IMR-90 (cell line): ENCODE data around the gene CAPN5. TPM values are rescaled to one million over a fixed set of nuclear protein-coding genes. Genes with fewer than 3 reads are reported as not detected.

ENCODE experiments used
- ATAC-seq: fragments of 200-7000 bp; cut with Tn5 transposase; 2 replicates; pipeline ENCODE4 v1.9.1; 2020; ENCODE audit warnings: low read depth, mild to moderate bottlenecking, moderate library complexity
- BruUV-seq: library from RNA; stranded (reverse); fragments of 400-500 nt; replicated peaks from 2 replicates; lab custom pipeline; 2021; lab: Mats Ljungman, UMichigan
- CTCF ChIA-PET: fragments of 300-600 bp; formaldehyde crosslinking; extraction: SDS; loops from one replicate; lab custom pipeline; 2021; ENCODE audit warnings: antibody characterized with exemption; lab: Yijun Ruan, JAX
- POLR2A ChIA-PET: fragments of 300-600 bp; sonication (Branson Sonifier 250); formaldehyde crosslinking; loops from one replicate; lab custom pipeline; 2022; ENCODE audit warnings: antibody characterized with exemption; ENCODE audit not compliant: unreplicated experiment; lab: Charles Lee
- DNase-seq: peaks from one replicate; pipeline ENCODE4 v3.0.0; 2013
- H2AFZ ChIP-seq: replicated peaks from 2 replicates; pipeline ENCODE3; 2013; ENCODE audit warnings: low read length, mild to moderate bottlenecking; ENCODE audit not compliant: poor library complexity
- H2AK5ac ChIP-seq: 2 replicates; pipeline ENCODE4 v1.6.1; 2013; ENCODE audit warnings: low read depth, low read length, inconsistent platforms
- H2AK9ac ChIP-seq: replicated peaks from 2 replicates; pipeline ENCODE3; 2013; ENCODE audit warnings: mild to moderate bottlenecking, low read depth, low read length, moderate library complexity; ENCODE audit not compliant: poor library complexity
- H2BK120ac ChIP-seq: 2 replicates; pipeline ENCODE4 v1.6.1; 2013; ENCODE audit warnings: low read depth, low read length, inconsistent platforms
- H2BK15ac ChIP-seq: 3 replicates; pipeline ENCODE4 v1.6.1; 2013; ENCODE audit warnings: low read depth, low read length, inconsistent platforms
- H2BK20ac ChIP-seq: 2 replicates; pipeline ENCODE4 v1.6.1; 2013; ENCODE audit warnings: low read depth, mild to moderate bottlenecking, inconsistent platforms, low read length, moderate library complexity
- H2BK5ac ChIP-seq: 2 replicates; pipeline ENCODE4 v1.6.1; 2013; ENCODE audit warnings: mild to moderate bottlenecking, low read depth, low read length, inconsistent platforms; ENCODE audit not compliant: poor library complexity, severe bottlenecking
- H3K14ac ChIP-seq: replicated peaks from 2 replicates; pipeline ENCODE4 v1.6.1; 2013; ENCODE audit warnings: low read depth, low read length, inconsistent platforms
- H3K18ac ChIP-seq: 2 replicates; pipeline ENCODE4 v1.6.1; 2013; ENCODE audit warnings: low read depth, low read length, control low read depth
- H3K23ac ChIP-seq: 2 replicates; pipeline ENCODE4 v1.6.1; 2013; ENCODE audit warnings: low read depth, low read length, inconsistent platforms
- H3K27ac ChIP-seq: 2 replicates; pipeline ENCODE4 v1.5.1; 2013; ENCODE audit warnings: mild to moderate bottlenecking, control low read depth, low read length; ENCODE audit not compliant: insufficient read depth
- H3K27me3 ChIP-seq: 2 replicates; pipeline ENCODE4 v1.6.1; 2013; ENCODE audit warnings: low read length; ENCODE audit not compliant: control insufficient read depth, insufficient read depth
- H3K36me3 ChIP-seq: 2 replicates; pipeline ENCODE4 v1.6.1; 2013; ENCODE audit warnings: low read length, mixed read lengths; ENCODE audit not compliant: control insufficient read depth, insufficient read depth
- H3K4ac ChIP-seq: 2 replicates; pipeline ENCODE4 v1.6.1; 2013; ENCODE audit warnings: low read depth, low read length, inconsistent platforms
- H3K4me1 ChIP-seq: 2 replicates; pipeline ENCODE4 v1.6.1; 2013; ENCODE audit warnings: low read length, mixed read lengths; ENCODE audit not compliant: control insufficient read depth, insufficient read depth
- H3K4me2 ChIP-seq: 2 replicates; pipeline ENCODE4 v1.6.1; 2013; ENCODE audit warnings: low read depth, mild to moderate bottlenecking, control low read depth, low read length, moderate library complexity
- H3K4me3 ChIP-seq: 2 replicates; pipeline ENCODE4 v1.5.1; 2013; ENCODE audit warnings: low read depth, mild to moderate bottlenecking, control low read depth, low read length, moderate library complexity; ENCODE audit not compliant: insufficient read depth
- H3K56ac ChIP-seq: 2 replicates; pipeline ENCODE4 v1.6.1; 2013; ENCODE audit warnings: low read length, inconsistent platforms; ENCODE audit not compliant: insufficient read depth; ENCODE audit errors: extremely low read depth
- H3K79me1 ChIP-seq, 2 experiments: 2 replicates each; pipeline ENCODE4 v1.6.1; 2013; ENCODE audit warnings: low read length in 2 of 2, inconsistent platforms in 1 of 2, low read depth in 1 of 2
- H3K9ac ChIP-seq: 2 replicates; pipeline ENCODE4 v1.6.1; 2013; ENCODE audit warnings: low read depth, low read length, control low read depth
- H3K9me1 ChIP-seq: 2 replicates; pipeline ENCODE4 v1.6.1; 2013; ENCODE audit warnings: low read length, inconsistent platforms; ENCODE audit not compliant: insufficient read depth
- H3K9me3 ChIP-seq: 2 replicates; pipeline ENCODE4 v1.6.1; 2013; ENCODE audit warnings: low read length; ENCODE audit not compliant: control insufficient read depth, insufficient read depth
- H4K20me1 ChIP-seq: 2 replicates; pipeline ENCODE4 v1.6.1; 2013; ENCODE audit warnings: low read length, inconsistent platforms; ENCODE audit not compliant: insufficient read depth
- H4K5ac ChIP-seq: 2 replicates; pipeline ENCODE4 v1.6.1; 2013; ENCODE audit warnings: mild to moderate bottlenecking, low read depth, low read length, control low read depth
- H4K8ac ChIP-seq, 2 experiments: 2 replicates each; pipeline ENCODE4 v1.6.1; 2013; ENCODE audit warnings: low read depth in 2 of 2, low read length in 2 of 2, control low read depth in 1 of 2, inconsistent platforms in 1 of 2
- H4K91ac ChIP-seq: 2 replicates; pipeline ENCODE4 v1.6.1; 2013; ENCODE audit warnings: low read depth, low read length, inconsistent platforms; ENCODE audit not compliant: insufficient read depth
- CEBPB ChIP-seq: IDR thresholded peaks from 2 replicates; pipeline ENCODE4 v1.6.1; 2012; ENCODE audit warnings: low read depth, low read length, improper control_type of control experiment
- CHD1 ChIP-seq: IDR thresholded peaks from 2 replicates; pipeline ENCODE4 v1.6.1; 2012; ENCODE audit warnings: low read depth, low read length, improper control_type of control experiment
- CTCF ChIP-seq: conservative IDR thresholded peaks from 2 replicates; pipeline ENCODE4 v1.5.1; 2012; ENCODE audit warnings: mild to moderate bottlenecking, low read depth, low read length, improper control_type of control experiment
- ELK1 ChIP-seq: fragments of 150-350 bp; IDR thresholded peaks from 2 replicates; pipeline ENCODE4 v1.6.1; 2016; ENCODE audit warnings: low read depth, mild to moderate bottlenecking, low read length, moderate library complexity, borderline replicate concordance
- FOS ChIP-seq: fragments of 150-350 bp; IDR thresholded peaks from 2 replicates; pipeline ENCODE4 v1.6.1; 2016; ENCODE audit warnings: low read depth, low read length
- MAFK ChIP-seq: IDR thresholded peaks from 2 replicates; pipeline ENCODE4 v1.6.1; 2012; ENCODE audit warnings: low read depth, low read length, improper control_type of control experiment
- MAZ ChIP-seq: IDR thresholded peaks from 2 replicates; pipeline ENCODE4 v1.6.1; 2012; ENCODE audit warnings: low read depth, mild to moderate bottlenecking, low read length, improper control_type of control experiment, moderate library complexity, borderline replicate concordance
- MXI1 ChIP-seq: IDR thresholded peaks from 2 replicates; pipeline ENCODE4 v1.6.1; 2012; ENCODE audit warnings: low read depth, mild to moderate bottlenecking, low read length, moderate library complexity, borderline replicate concordance
- NFE2L2 ChIP-seq: fragments of 150-350 bp; IDR thresholded peaks from 2 replicates; pipeline ENCODE4 v1.6.1; 2016; ENCODE audit warnings: low read depth, mild to moderate bottlenecking, low read length
- POLR2A ChIP-seq: IDR thresholded peaks from 2 replicates; pipeline ENCODE4 v1.6.1; 2012; ENCODE audit warnings: mild to moderate bottlenecking, low read depth, low read length
- RAD21 ChIP-seq: IDR thresholded peaks from 2 replicates; pipeline ENCODE4 v1.6.1; 2012; ENCODE audit warnings: low read length, improper control_type of control experiment
- RCOR1 ChIP-seq: IDR thresholded peaks from 2 replicates; pipeline ENCODE4 v1.6.1; 2012; ENCODE audit warnings: mild to moderate bottlenecking, low read length, improper control_type of control experiment; ENCODE audit not compliant: insufficient replicate concordance
- RFX5 ChIP-seq: IDR thresholded peaks from 2 replicates; pipeline ENCODE4 v1.8.0; 2012; ENCODE audit warnings: low read depth, mild to moderate bottlenecking, low read length, moderate library complexity
- SMC3 ChIP-seq: fragments of 150-350 bp; IDR thresholded peaks from 2 replicates; pipeline ENCODE4 v1.6.1; 2016; ENCODE audit warnings: low read depth, mild to moderate bottlenecking, antibody characterized with exemption, low read length, moderate library complexity
- USF2 ChIP-seq: fragments of 150-350 bp; IDR thresholded peaks from 2 replicates; pipeline ENCODE4 v1.6.1; 2017; ENCODE audit warnings: mild to moderate bottlenecking, antibody characterized with exemption, low read length, low read depth
- WGBS, 2 experiments: methylation state at CpG; one replicate each; pipeline versions ENCODE4 v1.1.5 to v1.1.7; 2013; ENCODE audit warnings: missing lambda C conversion rate in 2 of 2; ENCODE audit not compliant: insufficient read length in 1 of 2; ENCODE audit errors: extremely low coverage in 2 of 2; 5-methylcytosine and 5-hydroxymethylcytosine counted together
- dilution Hi-C: fragments of 300-500 bp; cut with HindIII; formaldehyde crosslinking; loops from one replicate; pipeline ENCODE4 v1.14.3; 2018; ENCODE audit warnings: low sequenced_read_pairs; ENCODE audit not compliant: unreplicated experiment
- in situ Hi-C: fragments of 300-500 bp; cut with MboI; formaldehyde crosslinking; loops from 3 replicates; pipeline ENCODE4 v1.14.3; 2019; ENCODE audit warnings: low sequenced_read_pairs, inconsistent platforms, mixed read lengths
- intact Hi-C: fragments of 100-400 bp; cut with micrococcal nuclease; formaldehyde crosslinking; loops from 2 replicates; pipeline ENCODE4 v1.10.0; 2022
- polyA plus RNA-seq, 3 experiments: library from polyadenylated mRNA; depleted of rRNA; stranded (reverse); fragments of >200 nt; gene quantifications; 2 replicates each; pipeline ENCODE4 v1.2.3, GENCODE V29; 2012; ENCODE audit warnings: low replicate concordance in 1 of 3
- total RNA-seq: library from RNA; depleted of rRNA; stranded (reverse); fragments of >200 nt; gene quantifications from 2 replicates; pipeline ENCODE4 v1.2.3, GENCODE V29; 2012

The CAPN5 gene
- total and polyA plus RNA-seq, 2 of the 4 experiments (the other 2 are of a cell fraction): 8.1 to 24.0 TPM

- intact Hi-C loops (loop anchor here (10.0 kb wide), 1 partner anchor 57 kb away; no protein-coding TSS in a partner anchor), dilution Hi-C loops (no loop called here), in situ Hi-C loops (loop anchor here (10.0 to 25.0 kb wide), 2 partner anchors 217 to 294 kb away; no protein-coding TSS in a partner anchor)
- H3K14ac ChIP-seq: no peak overlapping the region
- no peak overlapping the region for H2BK5ac ChIP-seq
- H3K9me3 ChIP-seq: no peaks in the 10 kb centered on the region
- no peak for TF ChIP-seq CEBPB
- no peak for TF ChIP-seq POLR2A
- no peak for TF ChIP-seq MAFK
- TF ChIP-seq SMC3: no peak
- no peak for TF ChIP-seq ELK1
- no peak for TF ChIP-seq RCOR1
- no peak for TF ChIP-seq RAD21
- no peak for TF ChIP-seq NFE2L2
- TF ChIP-seq RFX5: no peak
- TF ChIP-seq MAZ: no peak
- no peak for TF ChIP-seq USF2
- TF ChIP-seq CTCF: no peak
- TF ChIP-seq FOS: no peak
- no peak for TF ChIP-seq MXI1
- no peak for TF ChIP-seq CHD1
- no peak overlapping the region for H2AK9ac ChIP-seq
- ChIA-PET POLR2A (no interaction called here), CTCF (interaction anchor here (1.3 kb wide), 1 partner anchor 112 kb away, joined by 3 read pairs; no protein-coding TSS in a partner anchor)
- DNase-seq (no peak), ATAC-seq (no peak)
- H4K8ac ChIP-seq: no peak overlapping the region
- H3K27ac ChIP-seq: no peak overlapping the region
- no peak overlapping the region for H3K4ac ChIP-seq
- H3K56ac ChIP-seq: no peak overlapping the region
- no peak overlapping the region for H2AFZ ChIP-seq
- no peak overlapping the region for H3K9ac ChIP-seq
- no peaks in the 10 kb centered on the region for H3K4me1 ChIP-seq
- no peak overlapping the region for H3K4me3 ChIP-seq
- no peaks in the 10 kb centered on the region for H3K36me3 ChIP-seq
- H4K5ac ChIP-seq: no peak overlapping the region
- no peaks in the 10 kb centered on the region for H3K79me1 ChIP-seq
- peaks cover 2% of the 10 kb centered on the region; the same call in 1 of the 2 replicates for H3K9me1 ChIP-seq
- H4K91ac ChIP-seq: no peak overlapping the region
- WGBS, 2 experiments: no CpG with 5 or more reads among the region's 3 CpGs
- peaks cover 26% of the 10 kb centered on the region for H3K27me3 ChIP-seq
- H2AK5ac ChIP-seq: no peak overlapping the region
- H4K20me1 ChIP-seq: no peaks in the 10 kb centered on the region; the same call in 1 of the 2 replicates
- H2BK120ac ChIP-seq: no peak overlapping the region
- no peak overlapping the region for H3K18ac ChIP-seq
- H3K4me2 ChIP-seq: no peak overlapping the region
- no peak overlapping the region for H3K23ac ChIP-seq
- H2BK15ac ChIP-seq: no peak overlapping the region
- H2BK20ac ChIP-seq: no peak overlapping the region
- BruUV-seq: no TSS peak
Observed at GRCh38 chr11:77031599-77031998, 35.2 kb upstream of the CAPN5 start.
